GM12878 (cell line): ENCODE measurements around the gene ABCA3. TPM values are rescaled to one million over a fixed set of nuclear protein-coding genes. Genes with fewer than 3 reads are reported as not detected.

Experiments used
- ATAC-seq: fragments of 200-7000 bp; cut with Tn5 transposase; 3 replicates; pipeline ENCODE4 v1.9.1; 2020; ENCODE audit warnings: mild to moderate bottlenecking, moderate library complexity
- BruUV-seq: library from RNA; stranded (reverse); fragments of 400-500 nt; replicated peaks from 2 replicates; lab custom pipeline; 2021; lab: Mats Ljungman, UMichigan
- CTCF ChIA-PET: fragments of 300-600 bp; sonication (Branson Sonifier 250); formaldehyde crosslinking; extraction: SDS; loops from one replicate; lab custom pipeline; 2021; ENCODE audit warnings: inconsistent platforms; lab: Yijun Ruan, JAX
- POLR2A ChIA-PET: fragments of 350-600 bp; formaldehyde crosslinking; extraction: SDS; loops from one replicate; lab custom pipeline; 2021; ENCODE audit warnings: inconsistent platforms; lab: Charles Lee
- RAD21 ChIA-PET: fragments of 300-600 bp; sonication (Branson Sonifier 250); formaldehyde crosslinking; loops from one replicate; lab custom pipeline; 2023; ENCODE audit warnings: antibody characterized with exemption; ENCODE audit not compliant: unreplicated experiment; lab: Charles Lee
- SMC1A ChIA-PET: fragments of 300-600 bp; sonication (Branson Sonifier 250); formaldehyde crosslinking; loops from one replicate; lab custom pipeline; 2023; ENCODE audit not compliant: unreplicated experiment, uncharacterized antibody; lab: Charles Lee
- DNase-seq: peaks from one replicate; pipeline ENCODE4 v3.0.0-alpha.2; 2011; ENCODE audit warnings: low read depth, low spot score
- FAIRE-seq: peaks from 3 replicates; lab custom pipeline; 2011; peaks lifted over from hg19 to GRCh38; lab: Jason Lieb, UNC
- H2AFZ ChIP-seq: 2 replicates; pipeline ENCODE4 v1.6.0; 2011; ENCODE audit warnings: low read depth, low read length, control low read depth; ENCODE audit not compliant: control insufficient read depth
- H3K27ac ChIP-seq: 2 replicates; pipeline ENCODE4 v1.5.1; 2011; ENCODE audit warnings: control low read depth; ENCODE audit not compliant: control insufficient read depth, insufficient read depth
- H3K27me3 ChIP-seq, 2 experiments: replicated peaks in 1 of 2; 2 replicates each; pipeline versions ENCODE4 v1.6.0 to v1.6.1; 2011; ENCODE audit warnings: low read length in 1 of 2; ENCODE audit not compliant: control insufficient read depth in 2 of 2, insufficient read depth in 2 of 2
- H3K36me3 ChIP-seq, 2 experiments: 2 replicates each; pipeline ENCODE4 v1.5.1; 2011; ENCODE audit warnings: low read length in 1 of 2; ENCODE audit not compliant: control insufficient read depth in 2 of 2, insufficient read depth in 2 of 2
- H3K4me1 ChIP-seq: 2 replicates; pipeline ENCODE4 v1.6.1; 2011; ENCODE audit warnings: mild to moderate bottlenecking, low read length, moderate library complexity, mixed read lengths; ENCODE audit not compliant: control insufficient read depth, insufficient read depth
- H3K4me2 ChIP-seq: 2 replicates; pipeline ENCODE4 v1.6.0; 2011; ENCODE audit warnings: control low read depth; ENCODE audit not compliant: control insufficient read depth, insufficient read depth
- H3K4me3 ChIP-seq: fragments of 200-600 bp; sonication (generic); 2 replicates; pipeline ENCODE4 v1.5.1; 2016
- H3K79me2 ChIP-seq: 2 replicates; pipeline ENCODE4 v1.6.0; 2011; ENCODE audit warnings: low read length; ENCODE audit not compliant: control insufficient read depth, insufficient read depth
- H3K9ac ChIP-seq: 2 replicates; pipeline ENCODE4 v1.8.0; 2011; ENCODE audit warnings: low read length, control low read depth, mixed read lengths; ENCODE audit not compliant: control insufficient read depth, insufficient read depth
- H3K9me3 ChIP-seq: replicated peaks from 3 replicates; pipeline ENCODE4 v1.5.1; 2011; ENCODE audit warnings: mild to moderate bottlenecking, low read length; ENCODE audit not compliant: control insufficient read depth, insufficient read depth
- H4K20me1 ChIP-seq: 2 replicates; pipeline ENCODE4 v1.6.0; 2011; ENCODE audit not compliant: control insufficient read depth, insufficient read depth
- CBFB ChIP-seq: IDR thresholded peaks from 2 replicates; pipeline ENCODE4 v1.6.1; 2016; ENCODE audit warnings: antibody characterized with exemption, low read depth
- EP300 ChIP-seq, 2 experiments: fragments of 150-350 bp in 1 of 2; IDR thresholded peaks; 2 replicates each; pipeline ENCODE4 v1.6.1; 2011 to 2012; ENCODE audit warnings: low read depth in 2 of 2, low read length in 2 of 2, borderline replicate concordance in 1 of 2, improper control_type of control experiment in 1 of 2, inconsistent platforms in 1 of 2; ENCODE audit not compliant: control insufficient read depth in 1 of 2
- EZH2 ChIP-seq: IDR thresholded peaks from 2 replicates; pipeline ENCODE4 v1.6.1; 2012; ENCODE audit warnings: low read depth, mild to moderate bottlenecking, control low read depth, inconsistent platforms, low read length, borderline replicate concordance; ENCODE audit not compliant: control insufficient read depth
- HDAC6 ChIP-seq: fragments of 200-600 bp; sonication (generic); IDR thresholded peaks from one replicate; pipeline ENCODE4 v1.8.0; 2017; ENCODE audit warnings: antibody characterized with exemption; ENCODE audit not compliant: unreplicated experiment
- MEF2B ChIP-seq: fragments of 450-650 bp; IDR thresholded peaks from 2 replicates; pipeline ENCODE4 v1.6.1; 2018; ENCODE audit warnings: mild to moderate bottlenecking, moderate library complexity; ENCODE audit not compliant: partially characterized antibody, poor library complexity, severe bottlenecking
- NBN ChIP-seq: fragments of 450-650 bp; IDR thresholded peaks from 2 replicates; pipeline ENCODE4 v1.6.1; 2016
- NR2C2 ChIP-seq: IDR thresholded peaks from 2 replicates; pipeline ENCODE4 v1.6.1; 2011; ENCODE audit warnings: borderline replicate concordance, low read depth; ENCODE audit not compliant: control insufficient read depth, insufficient read length
- PML ChIP-seq: IDR thresholded peaks from 2 replicates; pipeline ENCODE4 v1.6.1; 2012; ENCODE audit warnings: low read length, inconsistent platforms
- POLR2AphosphoS5 ChIP-seq: IDR thresholded peaks from 2 replicates; pipeline ENCODE4 v1.6.1; 2011; ENCODE audit warnings: mild to moderate bottlenecking, low read length, inconsistent platforms
- RELA ChIP-seq: fragments of 450-650 bp; IDR thresholded peaks from 2 replicates; pipeline ENCODE4 v1.8.0; 2014; ENCODE audit warnings: borderline replicate concordance; ENCODE audit not compliant: partially characterized antibody
- RFX5 ChIP-seq: IDR thresholded peaks from 2 replicates; pipeline ENCODE4 v1.6.1; 2011; ENCODE audit warnings: low read depth, low read length, improper control_type of control experiment
- SREBF1 ChIP-seq: IDR thresholded peaks from 2 replicates; pipeline ENCODE4 v1.6.1; 2012; ENCODE audit warnings: mild to moderate bottlenecking, low read length
- STAT1 ChIP-seq: fragments of 450-650 bp; conservative IDR thresholded peaks from 2 replicates; pipeline ENCODE4 v1.6.1; 2014; ENCODE audit warnings: antibody characterized with exemption, mild to moderate bottlenecking
- TAF1 ChIP-seq: IDR thresholded peaks from 2 replicates; pipeline ENCODE4 v1.6.1; 2011; ENCODE audit warnings: mild to moderate bottlenecking, low read depth, low read length, borderline replicate concordance
- WGBS: methylation state at CpG from one replicate; pipeline ENCODE4 v1.1.6; 2016; ENCODE audit warnings: low lambda C conversion rate; ENCODE audit not compliant: insufficient replicate concordance, insufficient coverage; ENCODE audit errors: missing lambda C conversion rate; 5-methylcytosine and 5-hydroxymethylcytosine counted together
- in situ Hi-C: fragments of 300-500 bp; cut with MboI; formaldehyde crosslinking; loops from 9 replicates; pipeline ENCODE4 v1.14.3; 2018; ENCODE audit warnings: mixed read lengths
- intact Hi-C: fragments of 100-400 bp; cut with micrococcal nuclease; formaldehyde crosslinking; loops from one replicate; pipeline ENCODE4 v1.14.2; 2022; ENCODE audit not compliant: unreplicated experiment
- polyA plus RNA-seq, 11 experiments: library from polyadenylated mRNA; depleted of rRNA in 4 of 11; unstranded in 6 of 11; stranded (reverse) in 5 of 11; fragments of >200 nt; fragmentation: Nextera tagmentation in 4 of 11; fragmentation: Illumina TruSeq in 1 of 11; extraction: Ambion mirVana in 4 of 11; extraction: Trizol in 1 of 11; gene quantifications; 1 replicate in 1 of 11; 2 replicates in 10 of 11; pipeline versions ENCODE4 v1.2.1 to v1.2.3, GENCODE V29; 2011 to 2016; ENCODE audit warnings: inconsistent platforms in 2 of 11, missing spikeins in 2 of 11, low read depth in 1 of 11
- total RNA-seq, 4 experiments: library from RNA; depleted of rRNA in 3 of 4; stranded (reverse); fragments of >200 nt in 3 of 4; fragmentation: Illumina TruSeq in 1 of 4; extraction: Trizol in 1 of 4; gene quantifications; 2 replicates each; pipeline versions ENCODE4 v1.2.1 to v1.2.3, GENCODE V29; 2013 to 2021

Gene ABCA3
- total and polyA plus RNA-seq, 10 of the 15 experiments (the other 5 are each of a cell fraction or from before 2014, with no cell fraction given), result 0.71 to 17.6 (median 6.7) TPM

GRCh38 chr16:2276368-2277195 lies 63.9 kb downstream of the ABCA3 start:
- 80% methylated on average over 26 of the region's 26 CpGs for WGBS
- no peak for DNase-seq
- no peak overlapping the region for H3K4me3 ChIP-seq
- H4K20me1 ChIP-seq, result no peaks in the 10 kb centered on the region
- no peak overlapping the region for H3K4me2 ChIP-seq
- no peaks in the 10 kb centered on the region for H3K36me3 ChIP-seq
- RAD21 ChIA-PET, result interaction anchor here (0.6 kb wide), 1 partner anchor 13 kb away, joined by 3 read pairs; no protein-coding TSS in a partner anchor
- FAIRE-seq, result no peak
- POLR2A ChIA-PET, result no interaction called here
- no peaks in the 10 kb centered on the region for H3K9me3 ChIP-seq
- no peak overlapping the region for H2AFZ ChIP-seq
- CTCF ChIA-PET, result no interaction called here
- no peak overlapping the region for H3K9ac ChIP-seq
- no peak for TF ChIP-seq SREBF1
- TF ChIP-seq RELA, result no peak
- no peak for TF ChIP-seq MEF2B
- TF ChIP-seq HDAC6, result no peak
- no peak for TF ChIP-seq POLR2AphosphoS5
- TF ChIP-seq CBFB, result no peak
- no peak for TF ChIP-seq EZH2
- no peak for TF ChIP-seq RFX5
- no peak for TF ChIP-seq PML
- no peak for TF ChIP-seq STAT1
- no peak for TF ChIP-seq NR2C2
- TF ChIP-seq EP300 (IDR thresholded peaks at IDR 0.05; ENCODE audit: borderline replicate concordance in 1 of 2, control insufficient read depth in 1 of 2, low read depth in 2 of 2, low read length in 2 of 2), result no peak
- TF ChIP-seq TAF1, result no peak
- no peak for TF ChIP-seq NBN
- no peaks in the 10 kb centered on the region for H3K79me2 ChIP-seq
- SMC1A ChIA-PET, result no interaction called here
- ATAC-seq, result no peak
- intact Hi-C loops (no loop called here), in situ Hi-C loops (no loop called here)
- no TSS peak for BruUV-seq
- no peaks in the 10 kb centered on the region for H3K27me3 ChIP-seq
- H3K27ac ChIP-seq, result no peak overlapping the region
- no peaks in the 10 kb centered on the region for H3K4me1 ChIP-seq
